Naive B cell (primary cell): Measurements from ENCODE around the gene RXFP3. TPM values are rescaled to one million over a fixed set of nuclear protein-coding genes. Genes with fewer than 3 reads are reported as not detected.
"Not testable (repeated sequence)": the region's sequence is repeated elsewhere in the genome, so short reads cannot be mapped to it uniquely, and the experiment has no call there.

Experiments
- ATAC-seq, 2 donors: fragments of 150-1000 bp; cut with Tn5 transposase; 2 replicates each; pipeline ENCODE4 v1.10.0; 2021; ENCODE audit warnings: low read depth in 2 of 2, mild to moderate bottlenecking in 2 of 2, moderate library complexity in 2 of 2
- DNase-seq: peaks from one replicate; pipeline ENCODE4 v3.0.0; 2022
- H3K27ac Mint-ChIP-seq, 6 donors: one replicate each; pipeline ENCODE4 v1.8.0; 2020 to 2022; ENCODE audit warnings: mild to moderate bottlenecking in 6 of 6, mixed read lengths in 6 of 6, moderate library complexity in 5 of 6, inconsistent platforms in 2 of 6
- H3K27me3 Mint-ChIP-seq, 3 donors: one replicate each; pipeline ENCODE4 v1.8.0; 2021 to 2022; ENCODE audit warnings: mixed read lengths in 3 of 3, mild to moderate bottlenecking in 1 of 3
- H3K36me3 Mint-ChIP-seq, 2 donors: one replicate each; pipeline ENCODE4 v1.8.0; 2020 to 2022; ENCODE audit warnings: mixed read lengths in 2 of 2, inconsistent platforms in 1 of 2, mild to moderate bottlenecking in 1 of 2
- H3K4me1 Mint-ChIP-seq, 3 donors: one replicate each; pipeline ENCODE4 v1.8.0; 2020 to 2022; ENCODE audit warnings: mixed read lengths in 3 of 3, inconsistent platforms in 1 of 3, mild to moderate bottlenecking in 1 of 3, moderate library complexity in 1 of 3
- H3K4me3 Mint-ChIP-seq, 8 donors: one replicate each; pipeline ENCODE4 v1.8.0; 2020 to 2022; ENCODE audit warnings: mild to moderate bottlenecking in 8 of 8, mixed read lengths in 8 of 8, moderate library complexity in 8 of 8, inconsistent platforms in 2 of 8
- H3K9me3 Mint-ChIP-seq, 7 donors: one replicate each; pipeline ENCODE4 v1.8.0; 2020 to 2022; ENCODE audit warnings: mixed read lengths in 7 of 7, mild to moderate bottlenecking in 5 of 7, inconsistent platforms in 2 of 7, moderate library complexity in 1 of 7
- polyA plus RNA-seq, 6 donors: library from polyadenylated mRNA; unstranded; fragments of 300-500 nt; fragmentation: Illumina TruSeq; gene quantifications; one replicate each; pipeline ENCODE4 v1.2.3, GENCODE V29; 2021; ENCODE audit warnings: low read depth in 6 of 6

Gene RXFP3
- not detected for polyA plus RNA-seq

GRCh38 chr5:33936381-33937016 lies at the start of gene RXFP3:
TSS of gene RXFP3 (plus strand) at chr5:33936386. CDS start at chr5:33936741, 355 bp downstream.
- Mint-ChIP-seq H3K9me3 (no peaks in the 10 kb centered on the region), H3K4me3 (no peak within 1 kb of the TSS), H3K4me1 (peaks cover 0 to 18% (median 5%) of the 10 kb centered on the region in 3 donors), H3K27me3 (peaks cover 54 to 70% (median 61%) of the 10 kb centered on the region in 3 donors), H3K27ac (no peak within 1 kb of the TSS), H3K36me3 (no peaks in the 10 kb centered on the region)
- no peak for DNase-seq
- ATAC-seq = no peak

GRCh38 chr5:33887268-33887667 lies 48.9 kb upstream of the RXFP3 start:
- H3K27me3 Mint-ChIP-seq = peaks cover 32 to 48% (median 35%) of the 10 kb centered on the region in 3 donors
- no peaks in the 10 kb centered on the region for H3K9me3 Mint-ChIP-seq
- no peak for DNase-seq
- no peaks in the 10 kb centered on the region for H3K36me3 Mint-ChIP-seq
- no peak overlapping the region for H3K4me3 Mint-ChIP-seq
- H3K4me1 Mint-ChIP-seq = peaks cover 0 to 6% (median under 1%) of the 10 kb centered on the region in 3 donors
- H3K27ac Mint-ChIP-seq = no peak overlapping the region
- ATAC-seq = no peak

- no peak for DNase-seq
- peaks cover 0 to 8% (median 4%) of the 10 kb centered on the region in 3 donors for H3K4me1 Mint-ChIP-seq
- H3K27ac Mint-ChIP-seq = no peak overlapping the region
- ATAC-seq = no peak
- H3K4me3 Mint-ChIP-seq = no peak overlapping the region
- H3K9me3 Mint-ChIP-seq = peaks cover 0 to 4% (median 0%) of the 10 kb centered on the region in 7 donors
- peaks cover 0 to 4% of the 10 kb centered on the region in 2 donors for H3K36me3 Mint-ChIP-seq
- H3K27me3 Mint-ChIP-seq = peaks cover 45 to 61% (median 47%) of the 10 kb centered on the region in 3 donors
These were observed 47.6 kb upstream of the RXFP3 start for GRCh38 chr5:33888587-33888986.

GRCh38 chr5:33890131-33891032 lies 45.8 kb upstream of the RXFP3 start:
- Mint-ChIP-seq H3K27me3 (peaks cover 48 to 71% (median 50%) of the 10 kb centered on the region in 3 donors), H3K36me3 (peaks cover 0 to 13% of the 10 kb centered on the region in 2 donors), H3K4me1 (peaks cover 0 to 8% (median 4%) of the 10 kb centered on the region in 3 donors), H3K4me3 (no peak overlapping the region), H3K27ac (no peak overlapping the region), H3K9me3 (peaks cover 0 to 8% (median 0%) of the 10 kb centered on the region in 7 donors)
- ATAC-seq (no peak), DNase-seq (no peak)

GRCh38 chr5:33891446-33891787 lies 44.8 kb upstream of the RXFP3 start:
- Mint-ChIP-seq H3K27me3 (peaks cover 51 to 70% (median 56%) of the 10 kb centered on the region in 3 donors), H3K9me3 (peaks cover 0 to 8% (median 2%) of the 10 kb centered on the region in 7 donors), H3K4me3 (peak overlapping the region in 1 of 8 donors; percentile 33), H3K27ac (no peak overlapping the region), H3K4me1 (peaks cover 0 to 8% (median 4%) of the 10 kb centered on the region in 3 donors), H3K36me3 (peaks cover 0 to 13% of the 10 kb centered on the region in 2 donors)
- no peak for ATAC-seq
- DNase-seq = no peak

- DNase-seq (no peak), ATAC-seq (no peak)
- Mint-ChIP-seq H3K9me3 (peaks cover 0 to 8% (median 6%) of the 10 kb centered on the region in 7 donors), H3K4me1 (peaks cover 0 to 8% (median 4%) of the 10 kb centered on the region in 3 donors), H3K27me3 (peaks cover 57 to 75% (median 62%) of the 10 kb centered on the region in 3 donors), H3K36me3 (peaks cover 0 to 13% of the 10 kb centered on the region in 2 donors), H3K4me3 (peak within 1 kb of the TSS in 3 of 8 donors; percentile 24 to 74 (median 33)), H3K27ac (no peak within 1 kb of the TSS)
These were observed 44.2 kb upstream of the RXFP3 start, which contains the start of gene ADAMTS12 for GRCh38 chr5:33891788-33892619. TSS of gene ADAMTS12 (minus strand) at chr5:33891990. CDS start at chr5:33891856, 134 bp downstream.

- no peak overlapping the region for H3K27ac Mint-ChIP-seq
- ATAC-seq (no peak), DNase-seq (no peak)
- H3K27me3 Mint-ChIP-seq = peaks cover 59 to 73% (median 67%) of the 10 kb centered on the region in 3 donors
- H3K4me3 Mint-ChIP-seq = peak overlapping the region in 1 of 8 donors; percentile 24
- peaks cover 0 to 8% (median 6%) of the 10 kb centered on the region in 7 donors for H3K9me3 Mint-ChIP-seq
- H3K4me1 Mint-ChIP-seq = peaks cover 0 to 8% (median 4%) of the 10 kb centered on the region in 3 donors
- peaks cover 0 to 13% of the 10 kb centered on the region in 2 donors for H3K36me3 Mint-ChIP-seq
These were observed 43.5 kb upstream of the RXFP3 start for GRCh38 chr5:33892620-33893137.

- peaks cover 0 to 8% (median 4%) of the 10 kb centered on the region in 3 donors for H3K4me1 Mint-ChIP-seq
- no peak for ATAC-seq
- peaks cover 0 to 8% (median 6%) of the 10 kb centered on the region in 7 donors for H3K9me3 Mint-ChIP-seq
- H3K36me3 Mint-ChIP-seq = peaks cover 0 to 13% of the 10 kb centered on the region in 2 donors
- no peak for DNase-seq
- no peak overlapping the region for H3K27ac Mint-ChIP-seq
- no peak overlapping the region for H3K4me3 Mint-ChIP-seq
- H3K27me3 Mint-ChIP-seq = peaks cover 50 to 65% (median 56%) of the 10 kb centered on the region in 3 donors
These were observed 41.6 kb upstream of the RXFP3 start for GRCh38 chr5:33894566-33894965.

GRCh38 chr5:33901156-33901555 lies 35.0 kb upstream of the RXFP3 start:
- H3K4me1 Mint-ChIP-seq = no peaks in the 10 kb centered on the region
- ATAC-seq (no peak), DNase-seq (no peak)
- peaks cover 10 to 25% (median 14%) of the 10 kb centered on the region in 3 donors for H3K27me3 Mint-ChIP-seq
- peaks cover 0 to 6% of the 10 kb centered on the region in 2 donors for H3K36me3 Mint-ChIP-seq
- H3K4me3 Mint-ChIP-seq = no peak overlapping the region
- H3K27ac Mint-ChIP-seq = no peak overlapping the region
- H3K9me3 Mint-ChIP-seq = peaks cover 9 to 38% (median 22%) of the 10 kb centered on the region in 7 donors

- H3K4me3 Mint-ChIP-seq = no peak overlapping the region
- peaks cover 12 to 57% (median 32%) of the 10 kb centered on the region in 7 donors for H3K9me3 Mint-ChIP-seq
- ATAC-seq (no peak), DNase-seq (no peak)
- no peak overlapping the region for H3K27ac Mint-ChIP-seq
- no peaks in the 10 kb centered on the region for H3K4me1 Mint-ChIP-seq
- H3K27me3 Mint-ChIP-seq = peaks cover 0 to 14% (median 0%) of the 10 kb centered on the region in 3 donors
- H3K36me3 Mint-ChIP-seq = peaks cover 9 to 11% of the 10 kb centered on the region in 2 donors
These were observed 33.1 kb upstream of the RXFP3 start for GRCh38 chr5:33903118-33903517.

GRCh38 chr5:33905381-33905780 lies 30.8 kb upstream of the RXFP3 start:
- DNase-seq = no peak
- peaks cover 11 to 14% of the 10 kb centered on the region in 2 donors for H3K36me3 Mint-ChIP-seq
- no peak overlapping the region for H3K4me3 Mint-ChIP-seq
- no peak for ATAC-seq
- H3K27ac Mint-ChIP-seq = no peak overlapping the region
- peaks cover 19 to 69% (median 35%) of the 10 kb centered on the region in 7 donors for H3K9me3 Mint-ChIP-seq
- H3K27me3 Mint-ChIP-seq = peaks cover 0 to 9% (median 9%) of the 10 kb centered on the region in 3 donors
- no peaks in the 10 kb centered on the region for H3K4me1 Mint-ChIP-seq

- not testable (repeated sequence) for DNase-seq, H3K4me3 Mint-ChIP-seq, H3K27ac Mint-ChIP-seq, ATAC-seq, H3K4me1 Mint-ChIP-seq
- Mint-ChIP-seq H3K27me3 (peaks cover 3 to 11% (median 8%) of the 10 kb centered on the region in 3 donors), H3K9me3 (peaks cover 19 to 67% (median 35%) of the 10 kb centered on the region in 7 donors), H3K36me3 (peaks cover 11 to 14% of the 10 kb centered on the region in 2 donors)
These were observed 29.9 kb upstream of the RXFP3 start for GRCh38 chr5:33906248-33906647.
